Iris pigment epithelial cell (primary cell): ENCODE measurements around the gene HADHB.

Source experiments
- DNase-seq: peaks from one replicate; pipeline ENCODE4 v3.0.0-alpha.2; 2011; ENCODE audit warnings: low read depth

HADHB gene

GRCh38 chr2:26244309-26245230 lies at the start of gene HADHB, which contains the start of gene HADHA:
Gene HADHB (plus strand): TSS chr2:26244939. CDS start chr2:26254255, 9,316 bp downstream.
Gene HADHA (minus strand): TSS chr2:26244632. CDS start chr2:26244596, 36 bp downstream.
- DNase-seq: peak; percentile 86

DNA sequence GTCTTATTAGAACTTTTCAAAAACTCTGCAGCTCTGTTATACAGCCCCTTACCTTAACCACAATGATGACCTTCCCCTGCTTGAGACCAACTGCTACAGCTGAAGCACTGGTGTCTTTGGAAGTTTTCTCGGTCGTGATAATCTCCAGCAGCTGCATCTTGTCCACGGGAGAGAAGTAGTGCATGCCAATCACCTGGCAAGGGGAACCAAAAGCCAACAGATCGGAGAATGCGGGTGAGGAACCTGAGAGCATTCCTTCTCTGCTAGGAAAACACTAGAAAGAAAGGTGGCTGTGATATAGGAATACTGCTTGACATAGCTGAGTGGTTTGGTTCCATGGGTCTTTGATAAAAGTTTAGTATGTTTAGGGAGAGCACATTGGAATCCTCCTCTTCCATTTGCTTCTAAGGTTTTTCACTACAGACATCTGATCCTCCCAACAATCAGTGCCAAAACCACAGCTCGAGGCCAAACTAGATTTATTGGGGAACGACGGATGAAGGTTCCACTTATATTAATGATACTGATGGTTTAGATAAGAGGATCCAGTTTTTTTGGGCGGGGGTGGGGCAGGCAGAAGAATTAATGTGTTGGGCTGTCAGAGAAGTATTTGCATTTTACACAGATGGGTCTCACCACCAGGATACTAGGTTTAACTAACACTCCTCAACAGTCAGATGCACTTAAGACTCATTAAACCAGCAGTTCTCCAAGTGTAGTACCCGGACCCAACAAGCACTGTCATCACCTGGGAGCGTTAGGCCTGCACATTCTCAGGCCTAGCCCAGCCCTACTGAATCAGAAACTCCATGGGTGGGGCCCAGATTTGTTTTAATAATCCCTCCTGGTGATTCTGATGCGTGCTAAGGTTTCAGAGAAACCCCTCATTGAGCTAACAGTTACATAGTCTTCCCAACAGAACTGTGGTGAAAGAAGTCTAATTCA lies 49.4 kb upstream of the HADHB start:
- no peak for DNase-seq

DNA sequence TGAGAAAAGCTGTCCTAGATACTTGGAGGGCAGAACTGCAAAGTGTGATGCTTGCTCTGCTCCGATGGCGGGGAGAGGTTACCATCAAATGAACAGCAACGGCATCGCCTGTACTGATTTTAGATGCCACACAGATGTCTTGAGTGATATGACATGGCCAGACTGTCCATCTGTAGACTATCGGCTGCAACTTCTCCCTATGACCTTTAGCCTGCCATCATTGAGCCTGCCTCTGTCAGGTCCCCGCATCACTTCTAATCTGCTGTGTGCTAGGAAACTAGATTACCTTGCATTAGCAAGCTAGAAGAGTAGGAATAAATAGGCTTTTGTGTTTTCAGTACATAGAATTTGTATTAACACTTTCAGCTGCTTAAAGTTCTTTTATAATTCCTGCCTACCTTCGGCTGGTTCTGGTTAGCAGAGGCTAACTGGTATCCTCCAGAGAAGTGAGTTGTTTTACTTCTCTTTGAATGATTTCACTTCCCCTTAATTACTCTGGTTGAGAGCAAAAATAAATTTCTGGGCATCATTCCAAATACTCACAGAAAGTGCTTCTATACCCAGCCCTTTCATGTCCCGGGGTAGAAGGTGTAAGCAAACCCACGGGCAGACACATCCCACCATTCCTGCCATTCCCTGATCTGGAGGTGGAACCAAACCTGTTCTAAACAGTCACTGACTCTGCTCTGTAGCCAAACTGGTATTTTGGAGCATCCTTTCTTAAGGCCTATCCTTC lies 47.9 kb upstream of the HADHB start:
- DNase-seq: no peak

- no peak for DNase-seq
Observed at GRCh38 chr2:26197516-26197915, 47.2 kb upstream of the HADHB start.

- DNase-seq: no peak
Observed at GRCh38 chr2:26202981-26203490, 41.7 kb upstream of the HADHB start.

DNA sequence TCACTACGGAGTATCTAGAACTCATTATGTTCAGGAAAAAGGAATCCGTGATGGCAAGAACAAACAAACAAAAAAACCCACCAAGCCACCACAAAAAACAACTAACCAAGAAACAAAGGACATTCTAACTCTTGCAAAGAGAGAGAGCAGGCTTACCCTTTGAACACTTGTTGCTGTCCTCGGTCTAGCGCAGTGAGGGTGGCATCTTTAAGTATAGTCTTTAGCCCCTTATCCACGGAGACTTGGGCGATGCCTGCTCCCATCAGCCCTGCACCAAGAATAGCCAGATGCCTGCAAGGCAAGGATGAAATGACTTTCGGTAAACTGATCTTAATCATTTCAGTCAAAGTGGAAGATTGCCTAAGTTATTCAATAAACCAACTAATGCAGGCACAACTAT lies 40.8 kb upstream of the HADHB start:
- DNase-seq: no peak

DNA sequence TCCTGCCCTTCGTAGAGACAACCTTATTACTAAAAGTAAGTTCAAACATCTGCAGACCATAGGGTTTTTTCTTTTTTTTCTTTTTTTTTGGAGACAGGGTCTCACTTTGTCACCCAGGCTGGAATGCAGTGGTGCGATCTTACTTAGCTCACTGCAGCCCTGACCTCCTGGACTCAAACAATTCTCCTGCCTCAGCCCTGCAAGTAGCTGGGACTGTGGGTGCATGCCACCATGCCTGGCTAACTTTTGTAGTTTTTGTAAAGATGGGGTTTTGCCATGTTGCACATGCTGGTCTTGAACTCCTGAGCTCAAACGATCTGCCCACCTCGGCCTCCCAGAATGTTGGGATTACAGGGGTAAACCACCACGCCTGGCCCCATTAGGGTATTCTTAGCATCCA lies 32.7 kb upstream of the HADHB start:
- no peak for DNase-seq

GRCh38 chr2:26214759-26215158 lies 30.0 kb upstream of the HADHB start:
- DNase-seq: no peak

DNA sequence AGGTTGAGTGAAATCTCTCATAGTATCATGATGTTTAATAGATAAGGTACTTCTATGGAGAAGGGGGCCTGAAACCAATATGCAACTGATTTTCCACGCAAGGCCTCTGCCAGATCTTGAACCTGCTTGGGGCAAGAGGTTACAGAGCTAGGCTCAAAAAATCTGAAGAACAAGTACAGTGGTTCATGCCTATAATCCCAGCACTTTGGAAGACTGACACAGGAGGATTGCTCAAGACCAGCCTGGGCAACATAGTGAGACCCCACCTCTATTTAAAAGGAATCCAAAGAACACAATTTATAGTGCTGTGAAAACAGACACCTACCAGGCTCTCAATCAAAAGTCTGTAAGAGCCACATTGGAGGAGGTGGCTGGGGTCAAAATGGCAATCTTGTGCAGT lies 28.9 kb upstream of the HADHB start:
- no peak for DNase-seq

- DNase-seq: no peak
Observed at GRCh38 chr2:26216587-26216986, 28.2 kb upstream of the HADHB start.

DNA sequence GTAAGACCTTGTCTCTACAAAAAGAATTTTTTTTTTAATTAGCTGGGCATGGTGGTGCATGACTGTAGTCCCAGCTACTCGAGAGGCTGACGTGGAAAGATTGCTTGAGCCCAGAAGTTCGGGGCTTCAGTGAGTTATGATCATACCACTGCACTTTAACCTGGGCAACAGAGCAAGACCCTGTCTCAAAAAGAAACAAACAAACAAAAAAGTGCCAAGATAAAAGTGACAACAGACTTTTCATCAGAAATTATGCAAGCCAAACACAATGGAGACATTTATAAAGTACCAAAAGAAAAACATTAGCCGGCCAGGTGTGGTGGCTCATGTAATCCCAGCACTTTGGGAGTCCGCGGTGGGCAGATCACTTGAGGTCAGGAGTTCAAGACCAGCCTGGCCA lies 27.0 kb upstream of the HADHB start:
- DNase-seq: no peak

DNA sequence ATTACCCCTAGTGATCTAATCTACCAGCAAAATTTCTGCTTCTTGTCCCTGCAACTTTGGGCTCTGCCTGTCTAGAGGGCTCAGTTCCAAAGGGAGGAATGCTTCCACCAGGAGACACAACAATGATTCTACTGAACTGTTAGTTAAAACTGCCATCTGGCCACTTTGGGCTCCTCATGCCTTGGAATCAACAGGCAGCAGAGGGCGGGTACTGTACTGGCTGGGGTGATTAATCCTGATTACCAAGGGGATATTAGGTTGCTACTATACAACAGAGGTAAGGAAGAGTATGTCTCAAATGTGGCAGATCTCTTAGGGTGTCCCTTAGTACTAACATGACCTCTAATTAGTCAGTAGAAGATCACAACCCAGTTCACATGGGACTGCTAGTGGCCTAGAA lies 21.7 kb upstream of the HADHB start:
- no peak for DNase-seq

DNA sequence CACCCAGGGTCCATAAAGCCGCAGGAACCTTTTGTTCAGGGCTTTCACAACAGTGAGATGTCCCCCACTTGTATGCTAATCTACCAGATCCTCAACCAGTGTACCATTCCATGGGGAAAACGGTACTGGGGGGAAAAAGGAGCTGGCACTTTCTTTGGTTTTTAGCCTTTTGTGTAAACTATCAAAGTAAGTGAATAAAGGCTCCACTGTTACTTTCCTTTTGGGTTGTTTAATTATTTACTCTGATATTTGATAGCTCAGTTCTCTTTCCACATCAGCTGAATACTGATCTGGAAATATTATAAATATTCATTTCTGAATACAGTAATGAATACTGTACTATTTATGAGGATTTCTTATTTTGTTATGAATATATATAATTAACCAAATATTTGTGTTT lies 20.6 kb upstream of the HADHB start:
- no peak for DNase-seq

GRCh38 chr2:26229595-26229994 lies 15.1 kb upstream of the HADHB start:
- no peak for DNase-seq

DNA sequence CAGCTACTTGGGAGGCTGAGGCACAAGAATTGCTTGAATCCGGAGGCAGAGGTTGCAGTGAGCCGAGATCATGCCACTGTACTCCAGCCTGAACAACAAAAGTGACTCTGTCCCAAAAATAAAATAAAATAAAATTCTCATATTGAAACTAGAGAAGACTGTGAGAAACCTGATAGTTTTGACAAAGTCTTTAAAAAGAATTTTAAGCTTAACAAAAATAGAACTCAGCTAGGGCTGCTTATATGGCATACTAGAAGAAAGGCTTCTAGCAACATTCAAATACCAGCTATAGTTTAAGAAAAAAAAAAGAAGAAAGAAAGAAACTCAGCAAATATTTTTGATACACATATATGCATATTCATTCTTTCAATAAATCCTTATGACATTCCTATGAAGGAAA lies 13.9 kb upstream of the HADHB start:
- DNase-seq: no peak

DNA sequence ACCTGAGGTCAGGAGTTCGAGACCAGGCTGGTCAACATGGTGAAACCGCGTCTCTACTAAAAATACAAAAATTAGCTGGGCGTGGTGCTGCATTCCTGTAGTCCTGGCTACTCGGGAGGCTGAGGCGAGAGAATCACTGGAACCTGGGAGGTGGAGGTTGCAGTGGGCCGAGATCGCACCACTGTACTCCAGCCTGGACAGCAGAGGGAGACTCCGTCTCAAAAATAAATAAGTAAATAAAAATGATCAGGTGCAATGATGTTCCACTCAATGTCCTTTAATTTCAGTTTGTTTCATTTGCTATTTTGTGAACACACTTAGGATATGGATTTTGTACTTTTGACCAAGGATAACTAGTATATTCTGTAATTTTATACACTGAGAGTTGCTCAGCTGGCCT lies 9.7 kb upstream of the HADHB start:
- no peak for DNase-seq

DNA sequence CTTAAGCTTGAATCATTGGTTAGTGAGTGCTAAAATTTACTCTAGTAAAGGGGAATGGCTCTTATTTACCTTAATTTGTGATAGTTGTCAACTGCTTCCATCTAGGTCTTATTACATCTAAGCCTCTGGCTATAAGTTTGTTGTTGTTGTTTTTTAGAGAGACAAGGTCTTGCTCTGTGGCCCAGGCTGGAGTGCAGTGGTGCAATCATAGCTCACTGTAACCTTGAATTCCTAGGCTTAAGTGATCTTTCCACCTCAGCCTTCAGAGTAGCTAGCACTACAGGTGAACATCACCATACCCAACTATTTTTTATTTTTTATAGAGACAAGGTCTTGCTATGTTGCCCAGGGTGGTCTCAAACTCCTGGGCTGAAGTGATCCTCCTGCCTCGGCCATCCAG lies 6.9 kb upstream of the HADHB start:
- no peak for DNase-seq

DNA sequence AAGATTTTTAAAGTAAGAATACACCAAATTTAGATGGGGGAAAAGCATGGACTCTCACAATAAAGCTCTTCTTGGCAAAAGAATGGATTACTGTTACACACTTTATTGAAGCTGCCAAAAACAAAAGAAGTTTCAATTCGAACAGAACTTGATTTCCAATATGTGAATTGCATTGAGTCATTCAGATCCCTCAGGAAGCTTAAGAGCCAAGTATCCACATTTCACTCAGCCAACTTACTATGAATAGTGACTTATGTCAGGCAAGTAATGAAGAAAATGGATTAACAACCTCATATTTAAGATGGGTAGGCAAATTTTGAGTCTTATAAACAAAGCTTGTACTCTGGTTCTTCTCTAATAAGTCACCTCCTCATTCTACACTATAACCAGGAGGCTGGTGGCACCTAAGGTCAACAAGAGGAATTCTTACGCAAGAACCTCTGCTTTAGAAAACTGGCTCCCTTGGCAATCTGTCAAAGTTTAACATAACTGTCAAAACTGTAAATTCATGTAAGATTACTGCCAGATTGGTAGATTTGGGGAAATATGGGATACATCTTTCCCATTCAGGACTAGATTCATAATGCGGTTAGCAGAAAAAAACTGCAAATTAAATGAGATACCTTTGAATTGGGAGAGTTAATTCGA lies 6.3 kb upstream of the HADHB start:
- peak; percentile 59 for DNase-seq

- no peak for DNase-seq
Observed at GRCh38 chr2:26241928-26242436, 2.8 kb upstream of the HADHB start.

- peak; percentile 36 for DNase-seq
Observed at GRCh38 chr2:26243470-26244308, 1.1 kb upstream of the HADHB start.
